ENCODE results near the gene ST6GALNAC4.

- TF ChIP-seq POLR2AphosphoS5 (IDR thresholded peaks at IDR 0.05; ENCODE audit: low read depth, low read length) (no peak), CTCF (IDR thresholded peaks at IDR 0.05) (no peak), EP300 (IDR thresholded peaks at IDR 0.05; ENCODE audit: borderline replicate concordance in 1 of 2, low read depth in 1 of 2, low read length in 1 of 2) (no peak), USF1 (IDR thresholded peaks at IDR 0.05; ENCODE audit: borderline replicate concordance, low read depth) (no peak), SMC3 (IDR thresholded peaks at IDR 0.05; ENCODE audit: low read depth, low read length) (no peak), REST (IDR thresholded peaks at IDR 0.05; ENCODE audit: low read depth, low read length) (no peak), ELF1 (IDR thresholded peaks at IDR 0.05) (no peak)
Measured at GRCh38 chr9:127962278-127962677, 45.4 kb upstream of the ST6GALNAC4 start.
